ENCODE results near the gene SPATA13. TPM values are rescaled to one million over a fixed set of nuclear protein-coding genes. Genes with fewer than 3 reads are reported as not detected.

Gene SPATA13
- total and polyA plus RNA-seq, 2 donors (not counting 3 experiments of a cell fraction or from before 2014, with no cell fraction given) = 6.6 to 12.9 TPM

DNA sequence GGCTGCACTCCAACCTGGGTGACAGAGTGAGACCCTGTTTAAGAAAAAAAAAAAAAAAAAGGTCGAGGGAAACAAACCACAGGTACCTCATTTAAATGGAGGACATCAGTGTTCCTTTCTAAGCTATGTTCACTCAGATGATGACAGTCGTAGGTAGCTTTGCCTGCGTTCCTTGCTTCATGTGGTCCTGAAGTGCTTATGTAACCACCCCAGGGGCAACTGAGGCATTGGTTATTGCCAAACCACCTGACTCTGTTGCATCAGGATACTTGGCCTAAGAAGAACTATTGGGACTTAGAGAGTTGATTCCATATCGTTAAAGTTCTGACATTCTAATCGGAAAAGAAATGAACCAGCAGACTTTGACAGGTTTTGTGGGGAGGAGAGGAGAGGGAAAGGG, 51.7 kb downstream of the SPATA13 start:
- Histone ChIP-seq H3K4me1 (ENCODE audit: control insufficient read depth, extremely low read depth, insufficient read depth, low read length) (peaks cover 21% of the 10 kb centered on the region), H2AFZ (ENCODE audit: low read depth, low read length) (no peak overlapping the region), H3K9me3 (replicated peaks; ENCODE audit: control insufficient read depth, insufficient read depth, low read length) (no peaks in the 10 kb centered on the region), H4K20me1 (replicated peaks; ENCODE audit: control insufficient read depth, extremely low read depth, insufficient read depth, low read length) (no peaks in the 10 kb centered on the region), H3K79me2 (ENCODE audit: control insufficient read depth, insufficient read depth, low read length) (peaks cover 15% of the 10 kb centered on the region), H3K9me1 (replicated peaks; ENCODE audit: control insufficient read depth, extremely low read depth, insufficient read depth, low read length) (no peaks in the 10 kb centered on the region), H3K9ac (replicated peaks; ENCODE audit: extremely low read depth, insufficient read depth, low read length) (no peak overlapping the region), H3K27me3 (ENCODE audit: control insufficient read depth in 2 of 2, insufficient read depth in 2 of 2, low read length in 2 of 2) (no peaks in the 10 kb centered on the region), H3K27ac (ENCODE audit: insufficient read depth, low read depth, low read length) (no peak overlapping the region), H3K4me3 (replicated peaks in 1 of 3; ENCODE audit: insufficient read depth in 1 of 3, low read depth in 1 of 3, low read length in 3 of 3) (no peak overlapping the region), H3K36me3 (ENCODE audit: control insufficient read depth in 2 of 2, extremely low read depth in 1 of 2, insufficient read depth in 2 of 2, low read length in 2 of 2) (no peaks in the 10 kb centered on the region), H3K4me2 (ENCODE audit: insufficient read depth, low read length) (no peak overlapping the region)
- BruUV-seq (replicated peaks) = no TSS peak
- no peak for FAIRE-seq
- dilution Hi-C loops (cut with MboI; ENCODE audit: extremely low pct_ligation_motif_present, low sequenced_read_pairs) (no loop called here), intact Hi-C loops (cut with micrococcal nuclease) (no loop called here)
- POLR2A ChIA-PET = no interaction called here
- TF ChIP-seq, protein P1, sequence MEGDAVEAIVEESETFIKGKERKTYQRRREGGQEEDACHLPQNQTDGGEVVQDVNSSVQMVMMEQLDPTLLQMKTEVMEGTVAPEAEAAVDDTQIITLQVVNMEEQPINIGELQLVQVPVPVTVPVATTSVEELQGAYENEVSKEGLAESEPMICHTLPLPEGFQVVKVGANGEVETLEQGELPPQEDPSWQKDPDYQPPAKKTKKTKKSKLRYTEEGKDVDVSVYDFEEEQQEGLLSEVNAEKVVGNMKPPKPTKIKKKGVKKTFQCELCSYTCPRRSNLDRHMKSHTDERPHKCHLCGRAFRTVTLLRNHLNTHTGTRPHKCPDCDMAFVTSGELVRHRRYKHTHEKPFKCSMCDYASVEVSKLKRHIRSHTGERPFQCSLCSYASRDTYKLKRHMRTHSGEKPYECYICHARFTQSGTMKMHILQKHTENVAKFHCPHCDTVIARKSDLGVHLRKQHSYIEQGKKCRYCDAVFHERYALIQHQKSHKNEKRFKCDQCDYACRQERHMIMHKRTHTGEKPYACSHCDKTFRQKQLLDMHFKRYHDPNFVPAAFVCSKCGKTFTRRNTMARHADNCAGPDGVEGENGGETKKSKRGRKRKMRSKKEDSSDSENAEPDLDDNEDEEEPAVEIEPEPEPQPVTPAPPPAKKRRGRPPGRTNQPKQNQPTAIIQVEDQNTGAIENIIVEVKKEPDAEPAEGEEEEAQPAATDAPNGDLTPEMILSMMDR (IDR thresholded peaks at IDR 0.05; ENCODE audit: extremely low read depth in 1 of 2, insufficient read depth in 1 of 2, low read depth in 1 of 2, low read length in 2 of 2) = no peak
- TF ChIP-seq JUN (IDR thresholded peaks at IDR 0.05; ENCODE audit: borderline replicate concordance, insufficient read depth, insufficient read length, low read depth) = no peak
- TF ChIP-seq POLR2AphosphoS5 (IDR thresholded peaks at IDR 0.05; ENCODE audit: insufficient read depth, low read depth, low read length) = no peak
- no peak for DNase-seq (ENCODE audit: low read depth, low spot score)
- CTCF ChIA-PET = interaction anchor here (1.4 kb wide), 1 partner anchor 192 kb away, joined by 3 read pairs; no protein-coding TSS in a partner anchor

DNA sequence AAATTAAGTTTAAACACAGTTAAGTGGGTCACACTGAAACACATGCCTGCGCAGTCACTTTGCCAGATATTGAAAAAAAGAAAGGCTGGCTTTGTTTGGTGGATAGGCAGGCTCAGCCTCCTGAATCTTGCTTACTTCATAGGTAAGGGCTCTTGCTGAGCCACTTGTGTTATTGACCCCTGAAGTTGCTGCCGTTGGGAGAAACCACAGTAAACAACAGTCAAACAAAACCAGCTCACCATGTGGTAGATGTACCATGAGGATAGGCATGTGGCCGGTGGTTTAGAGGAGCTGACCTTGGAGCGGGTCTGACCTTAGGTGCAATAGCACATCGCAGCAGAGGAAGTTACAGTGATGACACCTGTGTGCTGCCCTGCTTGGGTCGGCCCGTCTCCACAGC, 52.2 kb downstream of the SPATA13 start:
- peaks cover 15% of the 10 kb centered on the region for H3K79me2 ChIP-seq (ENCODE audit: control insufficient read depth, insufficient read depth, low read length)
- no peak for FAIRE-seq
- H3K9me3 ChIP-seq (replicated peaks; ENCODE audit: control insufficient read depth, insufficient read depth, low read length) = no peaks in the 10 kb centered on the region
- ChIA-PET POLR2A (no interaction called here), CTCF (interaction anchor here (1.4 kb wide), 1 partner anchor 192 kb away, joined by 3 read pairs; no protein-coding TSS in a partner anchor)
- no peaks in the 10 kb centered on the region for H3K36me3 ChIP-seq (ENCODE audit: control insufficient read depth in 2 of 2, extremely low read depth in 1 of 2, insufficient read depth in 2 of 2, low read length in 2 of 2)
- BruUV-seq (replicated peaks) = no TSS peak
- no peak overlapping the region for H3K4me2 ChIP-seq (ENCODE audit: insufficient read depth, low read length)
- dilution Hi-C loops (cut with MboI; ENCODE audit: extremely low pct_ligation_motif_present, low sequenced_read_pairs) (no loop called here), intact Hi-C loops (cut with micrococcal nuclease) (no loop called here)
- no peak overlapping the region for H3K27ac ChIP-seq (ENCODE audit: insufficient read depth, low read depth, low read length)
- H3K4me1 ChIP-seq (ENCODE audit: control insufficient read depth, extremely low read depth, insufficient read depth, low read length) = peaks cover 21% of the 10 kb centered on the region
- no peak for DNase-seq (ENCODE audit: low read depth, low spot score)
- H3K9me1 ChIP-seq (replicated peaks; ENCODE audit: control insufficient read depth, extremely low read depth, insufficient read depth, low read length) = no peaks in the 10 kb centered on the region
- no peak overlapping the region for H2AFZ ChIP-seq (ENCODE audit: low read depth, low read length)
- no peak overlapping the region for H3K9ac ChIP-seq (replicated peaks; ENCODE audit: extremely low read depth, insufficient read depth, low read length)
- H3K4me3 ChIP-seq (replicated peaks in 1 of 3; ENCODE audit: insufficient read depth in 1 of 3, low read depth in 1 of 3, low read length in 3 of 3) = no peak overlapping the region
- H4K20me1 ChIP-seq (replicated peaks; ENCODE audit: control insufficient read depth, extremely low read depth, insufficient read depth, low read length) = no peaks in the 10 kb centered on the region
- H3K27me3 ChIP-seq (ENCODE audit: control insufficient read depth in 2 of 2, insufficient read depth in 2 of 2, low read length in 2 of 2) = no peaks in the 10 kb centered on the region
- TF ChIP-seq POLR2A (IDR thresholded peaks at IDR 0.05; ENCODE audit: low read depth, low read length) = no peak
- no peak for TF ChIP-seq GATA2 (IDR thresholded peaks at IDR 0.05; ENCODE audit: insufficient read depth, insufficient read length, low read depth, low read length)
- TF ChIP-seq EZH2 (IDR thresholded peaks at IDR 0.05; ENCODE audit: borderline replicate concordance, low read depth, low read length, severe bottlenecking) = no peak
- no peak for TF ChIP-seq POLR2AphosphoS5 (IDR thresholded peaks at IDR 0.05; ENCODE audit: insufficient read depth, low read depth, low read length)

Measured in endothelial cell of umbilical vein (primary cell).